CD4-positive, alpha-beta T cell (primary cell): ENCODE measurements around the gene HSPB7. TPM values are rescaled to one million over a fixed set of nuclear protein-coding genes. Genes with fewer than 3 reads are reported as not detected.

Experiments used
- ATAC-seq: fragments of 200-7000 bp; cut with Tn5 transposase; one replicate; pipeline ENCODE4 v1.10.0; 2022; ENCODE audit warnings: mild to moderate bottlenecking; ENCODE audit not compliant: poor library complexity
- CTCF ChIA-PET: fragments of 350-600 bp; sonication (Branson Sonifier 250); formaldehyde crosslinking; loops from one replicate; lab custom pipeline; 2021; ENCODE audit warnings: antibody characterized with exemption, inconsistent platforms; lab: Charles Lee
- POLR2A ChIA-PET: fragments of 350-600 bp; sonication (Branson Sonifier 250); formaldehyde crosslinking; loops from one replicate; lab custom pipeline; 2021; ENCODE audit warnings: antibody characterized with exemption, inconsistent platforms; lab: Charles Lee
- DNase-seq, 14 experiments: peaks; one replicate each; pipeline ENCODE4 v3.0.0-alpha.2; 2013 to 2020; ENCODE audit warnings: mixed read lengths in 2 of 14
- H3K27ac ChIP-seq, 2 donors: one replicate each; pipeline versions ENCODE4 v1.5.1 to v1.7.0; 2013; ENCODE audit warnings: low read length in 2 of 2, low read depth in 1 of 2, mild to moderate bottlenecking in 1 of 2
- H3K27me3 ChIP-seq, 2 experiments: 1 replicate in 1 of 2; 2 replicates in 1 of 2; pipeline versions ENCODE4 v1.6.1 to v1.7.0; 2013; ENCODE audit warnings: low read length in 2 of 2, control low read depth in 1 of 2, mild to moderate bottlenecking in 1 of 2, moderate library complexity in 1 of 2; ENCODE audit not compliant: insufficient read depth in 2 of 2, control insufficient read depth in 1 of 2
- H3K36me3 ChIP-seq: one replicate; pipeline ENCODE4 v1.6.1; 2013; ENCODE audit warnings: low read length, control low read depth; ENCODE audit not compliant: insufficient read depth
- H3K4me1 ChIP-seq: one replicate; pipeline ENCODE4 v1.6.1; 2013; ENCODE audit warnings: low read length, control low read depth; ENCODE audit not compliant: insufficient read depth
- H3K4me3 ChIP-seq: one replicate; pipeline ENCODE4 v1.5.1; 2013; ENCODE audit warnings: mild to moderate bottlenecking, low read length, moderate library complexity
- H3K9me3 ChIP-seq, 2 experiments: 1 replicate in 1 of 2; 2 replicates in 1 of 2; pipeline versions ENCODE4 v1.6.1 to v1.7.0; 2013; ENCODE audit warnings: low read length in 2 of 2, mild to moderate bottlenecking in 2 of 2, control low read depth in 1 of 2, moderate library complexity in 1 of 2; ENCODE audit not compliant: control insufficient read depth in 1 of 2, insufficient read depth in 1 of 2
- H3K27ac Mint-ChIP-seq: one replicate; pipeline ENCODE4 v1.8.0; 2020; ENCODE audit warnings: mixed read lengths
- H3K27me3 Mint-ChIP-seq: one replicate; pipeline ENCODE4 v1.8.0; 2021; ENCODE audit warnings: mixed read lengths
- H3K36me3 Mint-ChIP-seq: one replicate; pipeline ENCODE4 v1.8.0; 2021; ENCODE audit warnings: low read depth, mixed read lengths
- H3K4me1 Mint-ChIP-seq: one replicate; pipeline ENCODE4 v1.8.0; 2021; ENCODE audit warnings: low read depth, mixed read lengths
- H3K4me3 Mint-ChIP-seq: one replicate; pipeline ENCODE4 v1.8.0; 2020; ENCODE audit warnings: mild to moderate bottlenecking, mixed read lengths
- H3K9me3 Mint-ChIP-seq: one replicate; pipeline ENCODE4 v1.8.0; 2020; ENCODE audit warnings: mixed read lengths
- CTCF ChIP-seq: fragments of 200-600 bp; IDR thresholded peaks from one replicate; pipeline ENCODE4 v1.8.0; 2022; ENCODE audit warnings: antibody characterized with exemption, mild to moderate bottlenecking
- intact Hi-C, 2 experiments: fragments of 100-400 bp; cut with DNase I in 1 of 2; cut with micrococcal nuclease in 1 of 2; formaldehyde crosslinking; loops; one replicate each; pipeline versions ENCODE4 v1.15.1 to v1.9.0; 2023 to 2025; cut with DNase I, micrococcal nuclease
- total RNA-seq, 174 experiments: library from RNA in 2 of 174; stranded (reverse) in 2 of 174; gene quantifications; one replicate each; pipeline ENCODE4 v1.2.3 and lab custom pipeline; 2021 to 2026

HSPB7 gene
- total RNA-seq, 2 experiments from 2014 or later, result not detected

GRCh38 chr1:16051039-16051438, 33.2 kb upstream of the HSPB7 start:
- CTCF ChIA-PET, result no interaction called here
- peaks cover 13% of the 10 kb centered on the region for H3K4me1 ChIP-seq
- H3K36me3 Mint-ChIP-seq, result no peaks in the 10 kb centered on the region
- peaks cover 4 to 11% of the 10 kb centered on the region in 2 experiments for H3K27me3 ChIP-seq
- H3K27me3 Mint-ChIP-seq, result peaks cover 21% of the 10 kb centered on the region
- no peak overlapping the region for H3K4me3 Mint-ChIP-seq
- H3K27ac ChIP-seq, result no peak overlapping the region
- POLR2A ChIA-PET, result no interaction called here
- ATAC-seq, result no peak
- no peaks in the 10 kb centered on the region for H3K9me3 ChIP-seq
- no peaks in the 10 kb centered on the region for H3K36me3 ChIP-seq
- no peak overlapping the region for H3K4me3 ChIP-seq
- peaks cover 3% of the 10 kb centered on the region for H3K4me1 Mint-ChIP-seq
- intact Hi-C loops, result no loop called here
- DNase-seq, result no peak
- no peak for TF ChIP-seq CTCF
- H3K9me3 Mint-ChIP-seq, result no peaks in the 10 kb centered on the region
- no peak overlapping the region for H3K27ac Mint-ChIP-seq

GRCh38 chr1:16050328-16050727, 32.5 kb upstream of the HSPB7 start:
- Mint-ChIP-seq H3K36me3 (no peaks in the 10 kb centered on the region), H3K9me3 (no peaks in the 10 kb centered on the region), H3K4me1 (no peaks in the 10 kb centered on the region), H3K27me3 (peaks cover 21% of the 10 kb centered on the region), H3K27ac (no peak overlapping the region), H3K4me3 (no peak overlapping the region)
- intact Hi-C loops, result no loop called here
- no peak for TF ChIP-seq CTCF
- Histone ChIP-seq H3K27ac (no peak overlapping the region), H3K36me3 (no peaks in the 10 kb centered on the region), H3K4me3 (no peak overlapping the region), H3K9me3 (no peaks in the 10 kb centered on the region), H3K27me3 (peaks cover 4 to 11% of the 10 kb centered on the region in 2 experiments), H3K4me1 (peaks cover 8% of the 10 kb centered on the region)
- ATAC-seq (no peak), DNase-seq (no peak)
- ChIA-PET POLR2A (no interaction called here), CTCF (no interaction called here)

- ChIA-PET POLR2A (no interaction called here), CTCF (no interaction called here)
- Histone ChIP-seq H3K27ac (no peak overlapping the region), H3K27me3 (peaks cover 4 to 11% of the 10 kb centered on the region in 2 experiments), H3K36me3 (no peaks in the 10 kb centered on the region), H3K4me3 (peak overlapping the region; percentile 47), H3K4me1 (peaks cover 8% of the 10 kb centered on the region), H3K9me3 (no peaks in the 10 kb centered on the region)
- Mint-ChIP-seq H3K27ac (no peak overlapping the region), H3K4me3 (no peak overlapping the region), H3K4me1 (no peaks in the 10 kb centered on the region), H3K27me3 (peaks cover 21% of the 10 kb centered on the region), H3K9me3 (no peaks in the 10 kb centered on the region), H3K36me3 (no peaks in the 10 kb centered on the region)
- intact Hi-C loops, result no loop called here
- DNase-seq, result peak in 11 of 14 experiments; percentile 11 to 67 (median 35)
- peak; percentile 70 for ATAC-seq
- no peak for TF ChIP-seq CTCF
Measured at GRCh38 chr1:16048573-16049189, 30.8 kb upstream of the HSPB7 start.
